H1 (cell line): ENCODE data around the gene ADARB2. TPM values are rescaled to one million over a fixed set of nuclear protein-coding genes. Genes with fewer than 3 reads are reported as not detected.

ENCODE experiments used
- JUN ChIP-seq: IDR thresholded peaks from 2 replicates; pipeline ENCODE4 v1.6.1; 2011; ENCODE audit warnings: low read depth, mild to moderate bottlenecking, improper control_type of control experiment, low read length
- NRF1 ChIP-seq: IDR thresholded peaks from 2 replicates; pipeline ENCODE4 v1.6.1; 2011; ENCODE audit warnings: mild to moderate bottlenecking, low read depth, low read length, improper control_type of control experiment
- polyA plus RNA-seq, 7 experiments: library from polyadenylated mRNA; depleted of rRNA in 3 of 7; stranded (reverse) in 5 of 7; unstranded in 2 of 7; fragments of >200 nt in 5 of 7; fragments of 200-250 nt in 2 of 7; gene quantifications; 1 replicate in 5 of 7; 2 replicates in 1 of 7; 4 replicates in 1 of 7; pipeline versions ENCODE4 v1.2.1 to v1.2.3, GENCODE V29; 2011 to 2013; ENCODE audit warnings: missing spikeins in 2 of 7, mixed read lengths in 2 of 7
- total RNA-seq: library from RNA; stranded (reverse); fragmentation: NEBNext Ultra II Directional; extraction: Animal tissue kit (Norgen Biotek cat#: 25700); gene quantifications from 2 replicates; pipeline ENCODE4 v1.2.1, GENCODE V29; 2021

Gene ADARB2
- total and polyA plus RNA-seq, 2 of the 8 experiments (the other 6 are each of a cell fraction or from before 2014, with no cell fraction given), result 2.2 to 2.8 TPM

DNA sequence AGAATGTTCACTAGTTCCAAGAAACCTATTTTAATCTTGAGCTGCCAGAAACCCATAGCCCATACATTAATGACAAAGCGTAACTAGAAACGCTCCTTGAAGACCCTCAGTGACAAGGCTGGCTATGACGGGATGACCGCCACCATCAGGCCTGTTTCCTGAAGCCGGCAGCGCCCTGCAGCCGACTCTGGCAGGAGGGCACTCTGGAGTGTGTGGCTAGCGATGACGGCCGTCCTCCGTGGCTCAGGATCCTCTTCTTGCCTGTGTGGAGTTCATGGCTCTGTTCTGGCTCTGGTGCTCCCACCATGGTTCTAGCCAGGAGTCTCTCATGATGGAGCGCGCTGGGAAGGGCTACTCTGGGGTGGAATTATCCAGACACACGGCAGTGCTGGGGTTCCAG is 224.1 kb downstream of the ADARB2 start (continued):
- TF ChIP-seq JUN (no peak), NRF1 (no peak)
